IMR-90 (cell line): ENCODE measurements around the gene GNRH2. TPM values are rescaled to one million over a fixed set of nuclear protein-coding genes. Genes with fewer than 3 reads are reported as not detected.

ENCODE experiments used
- ATAC-seq: fragments of 200-7000 bp; cut with Tn5 transposase; 2 replicates; pipeline ENCODE4 v1.9.1; 2020; ENCODE audit warnings: low read depth, mild to moderate bottlenecking, moderate library complexity
- BruUV-seq: library from RNA; stranded (reverse); fragments of 400-500 nt; replicated peaks from 2 replicates; lab custom pipeline; 2021; lab: Mats Ljungman, UMichigan
- CTCF ChIA-PET: fragments of 300-600 bp; formaldehyde crosslinking; extraction: SDS; loops from one replicate; lab custom pipeline; 2021; ENCODE audit warnings: antibody characterized with exemption; lab: Yijun Ruan, JAX
- POLR2A ChIA-PET: fragments of 300-600 bp; sonication (Branson Sonifier 250); formaldehyde crosslinking; loops from one replicate; lab custom pipeline; 2022; ENCODE audit warnings: antibody characterized with exemption; ENCODE audit not compliant: unreplicated experiment; lab: Charles Lee
- DNase-seq: peaks from one replicate; pipeline ENCODE4 v3.0.0; 2013
- H2AFZ ChIP-seq: replicated peaks from 2 replicates; pipeline ENCODE3; 2013; ENCODE audit warnings: low read length, mild to moderate bottlenecking; ENCODE audit not compliant: poor library complexity
- H2AK5ac ChIP-seq: 2 replicates; pipeline ENCODE4 v1.6.1; 2013; ENCODE audit warnings: low read depth, low read length, inconsistent platforms
- H2AK9ac ChIP-seq: replicated peaks from 2 replicates; pipeline ENCODE3; 2013; ENCODE audit warnings: mild to moderate bottlenecking, low read depth, low read length, moderate library complexity; ENCODE audit not compliant: poor library complexity
- H2BK120ac ChIP-seq: 2 replicates; pipeline ENCODE4 v1.6.1; 2013; ENCODE audit warnings: low read depth, low read length, inconsistent platforms
- H2BK15ac ChIP-seq: 3 replicates; pipeline ENCODE4 v1.6.1; 2013; ENCODE audit warnings: low read depth, low read length, inconsistent platforms
- H2BK20ac ChIP-seq: 2 replicates; pipeline ENCODE4 v1.6.1; 2013; ENCODE audit warnings: low read depth, mild to moderate bottlenecking, inconsistent platforms, low read length, moderate library complexity
- H2BK5ac ChIP-seq: 2 replicates; pipeline ENCODE4 v1.6.1; 2013; ENCODE audit warnings: mild to moderate bottlenecking, low read depth, low read length, inconsistent platforms; ENCODE audit not compliant: poor library complexity, severe bottlenecking
- H3K14ac ChIP-seq: replicated peaks from 2 replicates; pipeline ENCODE4 v1.6.1; 2013; ENCODE audit warnings: low read depth, low read length, inconsistent platforms
- H3K18ac ChIP-seq: 2 replicates; pipeline ENCODE4 v1.6.1; 2013; ENCODE audit warnings: low read depth, low read length, control low read depth
- H3K23ac ChIP-seq: 2 replicates; pipeline ENCODE4 v1.6.1; 2013; ENCODE audit warnings: low read depth, low read length, inconsistent platforms
- H3K27ac ChIP-seq: 2 replicates; pipeline ENCODE4 v1.5.1; 2013; ENCODE audit warnings: mild to moderate bottlenecking, control low read depth, low read length; ENCODE audit not compliant: insufficient read depth
- H3K27me3 ChIP-seq: 2 replicates; pipeline ENCODE4 v1.6.1; 2013; ENCODE audit warnings: low read length; ENCODE audit not compliant: control insufficient read depth, insufficient read depth
- H3K36me3 ChIP-seq: 2 replicates; pipeline ENCODE4 v1.6.1; 2013; ENCODE audit warnings: low read length, mixed read lengths; ENCODE audit not compliant: control insufficient read depth, insufficient read depth
- H3K4ac ChIP-seq: 2 replicates; pipeline ENCODE4 v1.6.1; 2013; ENCODE audit warnings: low read depth, low read length, inconsistent platforms
- H3K4me1 ChIP-seq: 2 replicates; pipeline ENCODE4 v1.6.1; 2013; ENCODE audit warnings: low read length, mixed read lengths; ENCODE audit not compliant: control insufficient read depth, insufficient read depth
- H3K4me2 ChIP-seq: 2 replicates; pipeline ENCODE4 v1.6.1; 2013; ENCODE audit warnings: low read depth, mild to moderate bottlenecking, control low read depth, low read length, moderate library complexity
- H3K4me3 ChIP-seq: 2 replicates; pipeline ENCODE4 v1.5.1; 2013; ENCODE audit warnings: low read depth, mild to moderate bottlenecking, control low read depth, low read length, moderate library complexity; ENCODE audit not compliant: insufficient read depth
- H3K56ac ChIP-seq: 2 replicates; pipeline ENCODE4 v1.6.1; 2013; ENCODE audit warnings: low read length, inconsistent platforms; ENCODE audit not compliant: insufficient read depth; ENCODE audit errors: extremely low read depth
- H3K79me1 ChIP-seq, 2 experiments: 2 replicates each; pipeline ENCODE4 v1.6.1; 2013; ENCODE audit warnings: low read length in 2 of 2, inconsistent platforms in 1 of 2, low read depth in 1 of 2
- H3K9ac ChIP-seq: 2 replicates; pipeline ENCODE4 v1.6.1; 2013; ENCODE audit warnings: low read depth, low read length, control low read depth
- H3K9me1 ChIP-seq: 2 replicates; pipeline ENCODE4 v1.6.1; 2013; ENCODE audit warnings: low read length, inconsistent platforms; ENCODE audit not compliant: insufficient read depth
- H3K9me3 ChIP-seq: 2 replicates; pipeline ENCODE4 v1.6.1; 2013; ENCODE audit warnings: low read length; ENCODE audit not compliant: control insufficient read depth, insufficient read depth
- H4K20me1 ChIP-seq: 2 replicates; pipeline ENCODE4 v1.6.1; 2013; ENCODE audit warnings: low read length, inconsistent platforms; ENCODE audit not compliant: insufficient read depth
- H4K5ac ChIP-seq: 2 replicates; pipeline ENCODE4 v1.6.1; 2013; ENCODE audit warnings: mild to moderate bottlenecking, low read depth, low read length, control low read depth
- H4K8ac ChIP-seq, 2 experiments: 2 replicates each; pipeline ENCODE4 v1.6.1; 2013; ENCODE audit warnings: low read depth in 2 of 2, low read length in 2 of 2, control low read depth in 1 of 2, inconsistent platforms in 1 of 2
- H4K91ac ChIP-seq: 2 replicates; pipeline ENCODE4 v1.6.1; 2013; ENCODE audit warnings: low read depth, low read length, inconsistent platforms; ENCODE audit not compliant: insufficient read depth
- MAZ ChIP-seq: IDR thresholded peaks from 2 replicates; pipeline ENCODE4 v1.6.1; 2012; ENCODE audit warnings: low read depth, mild to moderate bottlenecking, low read length, improper control_type of control experiment, moderate library complexity, borderline replicate concordance
- MXI1 ChIP-seq: IDR thresholded peaks from 2 replicates; pipeline ENCODE4 v1.6.1; 2012; ENCODE audit warnings: low read depth, mild to moderate bottlenecking, low read length, moderate library complexity, borderline replicate concordance
- POLR2A ChIP-seq: IDR thresholded peaks from 2 replicates; pipeline ENCODE4 v1.6.1; 2012; ENCODE audit warnings: mild to moderate bottlenecking, low read depth, low read length
- RCOR1 ChIP-seq: IDR thresholded peaks from 2 replicates; pipeline ENCODE4 v1.6.1; 2012; ENCODE audit warnings: mild to moderate bottlenecking, low read length, improper control_type of control experiment; ENCODE audit not compliant: insufficient replicate concordance
- USF2 ChIP-seq: fragments of 150-350 bp; IDR thresholded peaks from 2 replicates; pipeline ENCODE4 v1.6.1; 2017; ENCODE audit warnings: mild to moderate bottlenecking, antibody characterized with exemption, low read length, low read depth
- WGBS, 2 experiments: methylation state at CpG; one replicate each; pipeline versions ENCODE4 v1.1.5 to v1.1.7; 2013; ENCODE audit warnings: missing lambda C conversion rate in 2 of 2; ENCODE audit not compliant: insufficient read length in 1 of 2; ENCODE audit errors: extremely low coverage in 2 of 2; 5-methylcytosine and 5-hydroxymethylcytosine counted together
- dilution Hi-C: fragments of 300-500 bp; cut with HindIII; formaldehyde crosslinking; loops from one replicate; pipeline ENCODE4 v1.14.3; 2018; ENCODE audit warnings: low sequenced_read_pairs; ENCODE audit not compliant: unreplicated experiment
- in situ Hi-C: fragments of 300-500 bp; cut with MboI; formaldehyde crosslinking; loops from 3 replicates; pipeline ENCODE4 v1.14.3; 2019; ENCODE audit warnings: low sequenced_read_pairs, inconsistent platforms, mixed read lengths
- intact Hi-C: fragments of 100-400 bp; cut with micrococcal nuclease; formaldehyde crosslinking; loops from 2 replicates; pipeline ENCODE4 v1.10.0; 2022
- polyA plus RNA-seq, 3 experiments: library from polyadenylated mRNA; depleted of rRNA; stranded (reverse); fragments of >200 nt; gene quantifications; 2 replicates each; pipeline ENCODE4 v1.2.3, GENCODE V29; 2012; ENCODE audit warnings: low replicate concordance in 1 of 3
- total RNA-seq: library from RNA; depleted of rRNA; stranded (reverse); fragments of >200 nt; gene quantifications from 2 replicates; pipeline ENCODE4 v1.2.3, GENCODE V29; 2012

Gene GNRH2
- total and polyA plus RNA-seq, 2 of the 4 experiments (the other 2 are of a cell fraction): 0.18 to 0.21 TPM

- dilution Hi-C loops: no loop called here
- peak within 1 kb of the TSS; percentile 36; the same call in 1 of the 2 replicates for H3K18ac ChIP-seq
- peak within 1 kb of the TSS; percentile 58 for H3K23ac ChIP-seq
- ChIA-PET POLR2A (interaction anchor here (0.5 to 0.7 kb wide), 2 partner anchors 13 to 32 kb away, joined by 3 read pairs; no protein-coding TSS in a partner anchor), CTCF (no interaction called here)
- peak within 1 kb of the TSS; percentile 83 for H3K4me3 ChIP-seq
- peak within 1 kb of the TSS; percentile 65 for H3K56ac ChIP-seq
- peak within 1 kb of the TSS; percentile 91 for H3K14ac ChIP-seq
- BruUV-seq: no TSS peak
- peak within 1 kb of the TSS; percentile 87 for H4K5ac ChIP-seq
- peak within 1 kb of the TSS; percentile 95 for H2AK9ac ChIP-seq
- in situ Hi-C loops: no loop called here
- H2BK20ac ChIP-seq: no peak within 1 kb of the TSS; the same call in 1 of the 2 replicates
- peak within 1 kb of the TSS; percentile 83 for H3K9ac ChIP-seq
- peak within 1 kb of the TSS; percentile 83 for H3K4me2 ChIP-seq
- WGBS, 2 experiments: 1% methylated on average over 71 of the region's 104 CpGs; no CpG with 5 or more reads in 1 of the 2 experiments
- H3K27me3 ChIP-seq: no peaks in the 10 kb centered on the region
- peaks cover 21% of the 10 kb centered on the region for H3K36me3 ChIP-seq
- H3K9me3 ChIP-seq: no peaks in the 10 kb centered on the region
- H3K4me1 ChIP-seq: peaks cover 13% of the 10 kb centered on the region
- TF ChIP-seq USF2: peak; percentile 24; the same call in 1 of the 2 replicates
- TF ChIP-seq POLR2A: no peak; the same call in 1 of the 2 replicates
- peak; percentile 60; the same call in 1 of the 2 replicates for TF ChIP-seq MAZ
- TF ChIP-seq MXI1: peak; percentile 73; the same call in 1 of the 2 replicates
- no peak for TF ChIP-seq RCOR1
- peaks cover 24% of the 10 kb centered on the region for H3K9me1 ChIP-seq
- H3K4ac ChIP-seq: peak within 1 kb of the TSS; percentile 92
- H4K91ac ChIP-seq: peak within 1 kb of the TSS; percentile 91
- H2BK5ac ChIP-seq: peak within 1 kb of the TSS; percentile 97
- peak within 1 kb of the TSS; percentile 57; the same call in 1 of the 3 replicates for H2BK15ac ChIP-seq
- ATAC-seq: peak; percentile 94
- peak within 1 kb of the TSS; percentile 90 for H2BK120ac ChIP-seq
- H3K27ac ChIP-seq: peak within 1 kb of the TSS; percentile 94
- H2AFZ ChIP-seq: peak within 1 kb of the TSS; percentile 100
- DNase-seq: peak; percentile 81
- H2AK5ac ChIP-seq: peak within 1 kb of the TSS; percentile 86
- peak within 1 kb of the TSS; percentile 59 to 91 for H4K8ac ChIP-seq
- H3K79me1 ChIP-seq: peaks cover 10 to 23% of the 10 kb centered on the region in 2 experiments
- intact Hi-C loops: no loop called here
- peaks cover 10% of the 10 kb centered on the region for H4K20me1 ChIP-seq
These were observed 2.6 kb downstream of the GNRH2 start, which contains the start of gene MRPS26 for GRCh38 chr20:3045816-3046676. TSS of gene MRPS26 (plus strand) at chr20:3046052. CDS start at chr20:3046069, 17 bp downstream.
